HepG2 (cell line): ENCODE results near the gene HOXB4. TPM values are rescaled to one million over a fixed set of nuclear protein-coding genes. Genes with fewer than 3 reads are reported as not detected.

Source experiments
- ATAC-seq: fragments of 200-7000 bp; cut with Tn5 transposase; 3 replicates; pipeline ENCODE4 v1.9.1; 2020; ENCODE audit warnings: mild to moderate bottlenecking, moderate library complexity
- BruUV-seq: library from RNA; stranded (reverse); fragments of 400-500 nt; replicated peaks from 2 replicates; lab custom pipeline; 2021; lab: Mats Ljungman, UMichigan
- CTCF ChIA-PET: fragments of 300-600 bp; formaldehyde crosslinking; extraction: SDS; loops from one replicate; lab custom pipeline; 2021; ENCODE audit warnings: low total read pairs, inconsistent platforms, low intra/inter-chr PET ratio; lab: Yijun Ruan, JAX
- POLR2A ChIA-PET: fragments of 350-600 bp; sonication (Branson Sonifier 250); formaldehyde crosslinking; loops from one replicate; lab custom pipeline; 2020; ENCODE audit warnings: antibody characterized with exemption, inconsistent platforms; lab: Yijun Ruan, JAX
- DNase-seq: peaks from one replicate; pipeline ENCODE4 v3.0.0-alpha.2; 2015; ENCODE audit warnings: low spot score
- FAIRE-seq: peaks from 3 replicates; lab custom pipeline; 2011; peaks lifted over from hg19 to GRCh38; lab: Jason Lieb, UNC
- H2AFZ ChIP-seq: one replicate; pipeline ENCODE4 v1.6.1; 2011; ENCODE audit warnings: low read length, inconsistent platforms
- H3K27ac ChIP-seq: fragments of 300-600 bp; 3 replicates; pipeline ENCODE4 v1.8.0; 2011; ENCODE audit warnings: mixed run types, mild to moderate bottlenecking, mixed read lengths, low read length, inconsistent platforms; ENCODE audit not compliant: insufficient read depth; ENCODE audit errors: extremely low read length
- H3K27me3 ChIP-seq, 2 experiments: fragments of 200-600 bp in 1 of 2; 2 replicates in 1 of 2; 3 replicates in 1 of 2; pipeline versions ENCODE4 v1.6.0 to v1.8.0; 2011; ENCODE audit warnings: low read length in 2 of 2, mild to moderate bottlenecking in 2 of 2, moderate library complexity in 2 of 2, inconsistent platforms in 1 of 2; ENCODE audit not compliant: insufficient read depth in 2 of 2, control insufficient read depth in 1 of 2
- H3K36me3 ChIP-seq, 2 experiments: fragments of 200-600 bp in 1 of 2; replicated peaks in 1 of 2; 2 replicates in 1 of 2; 3 replicates in 1 of 2; pipeline versions ENCODE4 v1.5.1 to v1.8.0; 2011; ENCODE audit warnings: low read length in 2 of 2, inconsistent platforms in 1 of 2; ENCODE audit not compliant: insufficient read depth in 2 of 2, control insufficient read depth in 1 of 2
- H3K4me1 ChIP-seq: 2 replicates; pipeline ENCODE4 v1.5.1; 2012; ENCODE audit warnings: low read length, inconsistent platforms; ENCODE audit not compliant: insufficient read depth
- H3K4me2 ChIP-seq: 2 replicates; pipeline ENCODE4 v1.6.0; 2011; ENCODE audit warnings: low read depth, low read length, inconsistent platforms
- H3K4me3 ChIP-seq, 3 experiments: fragments of 200-600 bp in 1 of 3; sonication (generic), shearing (Covaris generic) in 1 of 3; replicated peaks in 1 of 3; 2 replicates each; pipeline ENCODE4 v1.5.1; 2011 to 2016; ENCODE audit warnings: low read length in 3 of 3, inconsistent platforms in 2 of 3, low read depth in 2 of 3, mild to moderate bottlenecking in 2 of 3, control low read depth in 1 of 3, mixed read lengths in 1 of 3; ENCODE audit not compliant: insufficient read depth in 1 of 3
- H3K79me2 ChIP-seq: one replicate; pipeline ENCODE4 v1.6.1; 2011; ENCODE audit warnings: low read length, inconsistent platforms; ENCODE audit not compliant: insufficient read depth
- H3K9ac ChIP-seq: 2 replicates; pipeline ENCODE4 v1.6.0; 2011; ENCODE audit warnings: mild to moderate bottlenecking, low read depth, low read length, inconsistent platforms; ENCODE audit not compliant: insufficient read depth
- H3K9me3 ChIP-seq: 2 replicates; pipeline ENCODE4 v1.5.1; 2012; ENCODE audit warnings: mild to moderate bottlenecking, low read length
- H4K20me1 ChIP-seq: 2 replicates; pipeline ENCODE4 v1.6.0; 2011; ENCODE audit warnings: inconsistent platforms, mild to moderate bottlenecking, low read length, moderate library complexity; ENCODE audit not compliant: insufficient read depth
- AHR ChIP-seq: IDR thresholded peaks from 2 replicates; pipeline ENCODE4 v1.6.1; 2018; ENCODE audit warnings: missing genetic modification reagents, missing compliant biosample characterization
- BATF2 ChIP-seq: sonication (generic); formaldehyde crosslinking; IDR thresholded peaks from 2 replicates; pipeline ENCODE4 v1.8.0; 2022; ENCODE audit warnings: mild to moderate bottlenecking, missing genetic modification reagents, moderate library complexity
- HDAC6 ChIP-seq: fragments of 200-600 bp; sonication (generic); IDR thresholded peaks from 2 replicates; pipeline ENCODE4 v1.7.0; 2017; ENCODE audit warnings: mild to moderate bottlenecking, antibody characterized with exemption, low read length, low read depth
- TBP ChIP-seq: sonication (generic); formaldehyde crosslinking; IDR thresholded peaks from 2 replicates; pipeline ENCODE4 v1.5.0; 2020; ENCODE audit warnings: missing genetic modification reagents
- ZKSCAN8 ChIP-seq: IDR thresholded peaks from 2 replicates; pipeline ENCODE4 v1.6.1; 2016; ENCODE audit warnings: borderline replicate concordance, missing genetic modification reagents, missing compliant biosample characterization
- ZNF281 ChIP-seq: sonication (generic); formaldehyde crosslinking; IDR thresholded peaks from 2 replicates; pipeline ENCODE4 v1.4.0; 2020; ENCODE audit warnings: missing genetic modification reagents, borderline replicate concordance
- ZNF598 ChIP-seq: sonication (generic); formaldehyde crosslinking; IDR thresholded peaks from 2 replicates; pipeline ENCODE4 v1.5.1; 2020; ENCODE audit warnings: mild to moderate bottlenecking, missing genetic modification reagents, borderline replicate concordance
- ZNF619 ChIP-seq: sonication (generic); formaldehyde crosslinking; IDR thresholded peaks from 2 replicates; pipeline ENCODE4 v1.4.0; 2020; ENCODE audit warnings: mild to moderate bottlenecking, missing genetic modification reagents
- ZNF7 ChIP-seq: IDR thresholded peaks from 2 replicates; pipeline ENCODE4 v1.6.1; 2016; ENCODE audit warnings: missing biosample characterization, missing genetic modification reagents
- ZNF800 ChIP-seq: sonication (generic); formaldehyde crosslinking; IDR thresholded peaks from 2 replicates; pipeline ENCODE4 v1.4.0; 2020; ENCODE audit warnings: missing genetic modification reagents
- whole genome bisulfite sequencing: methylation state at CpG from one replicate; pipeline ENCODE4 v1.1.6; 2017; ENCODE audit warnings: low lambda C conversion rate; 5-methylcytosine and 5-hydroxymethylcytosine counted together
- in situ Hi-C: cut with HindIII; loops from 2 replicates; pipeline ENCODE4 v1.10.0; 2017; ENCODE audit warnings: low pct_unique_long_range_greater_than_20kb; ENCODE audit not compliant: extremely low pct_ligation_motif_present
- intact Hi-C: fragments of 100-400 bp; cut with micrococcal nuclease; formaldehyde crosslinking; loops from one replicate; pipeline ENCODE4 v1.10.0; 2022; ENCODE audit not compliant: unreplicated experiment
- polyA plus RNA-seq, 8 experiments: library from polyadenylated mRNA; depleted of rRNA in 3 of 8; stranded (reverse) in 7 of 8; unstranded in 1 of 8; fragments of >200 nt; fragmentation: Illumina TruSeq in 4 of 8; extraction: Trizol in 4 of 8; gene quantifications; 2 replicates each; pipeline versions ENCODE4 v1.2.1 to v1.2.3, GENCODE V29; 2011 to 2016; ENCODE audit warnings: low read depth in 4 of 8, missing spikeins in 1 of 8, mixed read lengths in 1 of 8; ENCODE audit not compliant: insufficient read depth in 1 of 8
- total RNA-seq, 5 experiments: library from RNA; depleted of rRNA; stranded (reverse); fragments of >200 nt; fragmentation: Illumina TruSeq; extraction: Trizol; gene quantifications; 2 replicates each; pipeline ENCODE4 v1.2.3, GENCODE V29; 2016; ENCODE audit warnings: low read depth in 1 of 5

The HOXB4 gene
- total and polyA plus RNA-seq, 2 of the 13 experiments (the other 11 are each of a cell fraction or from before 2014, with no cell fraction given) = not detected

GRCh38 chr17:48593126-48593829, 15.1 kb upstream of the HOXB4 start, which contains the start of gene HOXB5:
TSS of gene HOXB5 (minus strand) at chr17:48593779. CDS start at chr17:48593682, 97 bp downstream.
- Histone ChIP-seq H2AFZ (no peak within 1 kb of the TSS), H3K27me3 (peaks cover 47 to 91% of the 10 kb centered on the region in 2 experiments), H3K9me3 (no peaks in the 10 kb centered on the region), H3K36me3 (no peaks in the 10 kb centered on the region), H3K27ac (no peak within 1 kb of the TSS), H3K4me1 (0 out of 2 replicates have a peak, but pooled peaks cover 6% of the 10 kb centered on the region), H3K79me2 (no peaks in the 10 kb centered on the region), H3K9ac (no peak within 1 kb of the TSS), H3K4me3 (peak within 1 kb of the TSS in 1 of 3 experiments; percentile 9; a peak in 1 of 6 replicates), H3K4me2 (peak within 1 kb of the TSS; percentile 41), H4K20me1 (no peaks in the 10 kb centered on the region; the same call in 1 of the 2 replicates)
- no peak for DNase-seq
- POLR2A ChIA-PET = interaction anchor here (0.6 kb wide), 1 partner anchor 435 kb away, joined by 3 read pairs; no protein-coding TSS in a partner anchor
- FAIRE-seq = no peak
- ATAC-seq = no peak
- intact Hi-C loops (no loop called here), in situ Hi-C loops (no loop called here)
- TF ChIP-seq ZNF7 (CRISPR knock-in tag) (no peak), BATF2 (CRISPR knock-in tag) (no peak), ZNF619 (no peak), AHR (no peak), ZNF598 (CRISPR knock-in tag) (no peak), ZNF281 (CRISPR knock-in tag) (no peak), ZKSCAN8 (CRISPR knock-in tag) (no peak), TBP (CRISPR knock-in tag) (no peak), ZNF800 (CRISPR knock-in tag) (no peak), HDAC6 (no peak)
- 44% methylated on average over 49 of the region's 50 CpGs for WGBS
- CTCF ChIA-PET = interaction anchor here (1.4 to 1.9 kb wide), 3 partner anchors 258 to 440 kb away, joined by 4 to 7 read pairs (median 5); no protein-coding TSS in a partner anchor
- BruUV-seq = no TSS peak
